Liver (tissue), 9 donors: ENCODE measurements around the gene HS3ST1. TPM values are rescaled to one million over a fixed set of nuclear protein-coding genes. Genes with fewer than 3 reads are reported as not detected.

ENCODE experiments used
- DNase-seq: peaks from one replicate; pipeline ENCODE4 v3.0.0-alpha.2; 2017; ENCODE audit warnings: low spot score
- H3K27ac ChIP-seq, 2 donors: one replicate each; pipeline ENCODE4 v1.7.0; 2013; ENCODE audit warnings: inconsistent platforms in 2 of 2, low read length in 2 of 2, control low read depth in 1 of 2, low read depth in 1 of 2, mild to moderate bottlenecking in 1 of 2
- H3K27me3 ChIP-seq, 4 donors: one replicate each; pipeline versions ENCODE4 v1.6.1 to v1.7.0; 2013; ENCODE audit warnings: low read length in 3 of 4, inconsistent platforms in 1 of 4, mild to moderate bottlenecking in 1 of 4, moderate library complexity in 1 of 4; ENCODE audit not compliant: control insufficient read depth in 4 of 4, insufficient read depth in 4 of 4
- H3K36me3 ChIP-seq, 4 donors: one replicate each; pipeline versions ENCODE4 v1.6.1 to v1.7.0; 2013; ENCODE audit warnings: low read length in 3 of 4, mild to moderate bottlenecking in 3 of 4, low read depth in 1 of 4, moderate library complexity in 1 of 4; ENCODE audit not compliant: control insufficient read depth in 4 of 4, insufficient read depth in 3 of 4
- H3K4me1 ChIP-seq, 4 donors: one replicate each; pipeline versions ENCODE4 v1.6.1 to v1.7.0; 2013; ENCODE audit warnings: low read length in 3 of 4, mild to moderate bottlenecking in 3 of 4, moderate library complexity in 1 of 4; ENCODE audit not compliant: control insufficient read depth in 4 of 4, insufficient read depth in 4 of 4
- H3K4me3 ChIP-seq, 3 donors: one replicate each; pipeline versions ENCODE4 v1.6.1 to v1.7.0; 2013; ENCODE audit warnings: low read length in 3 of 3, control low read depth in 1 of 3, low read depth in 1 of 3, mild to moderate bottlenecking in 1 of 3
- H3K9ac ChIP-seq, 2 donors: one replicate each; pipeline ENCODE4 v1.7.0; 2013; ENCODE audit warnings: low read length in 2 of 2, mild to moderate bottlenecking in 2 of 2, moderate library complexity in 2 of 2, control low read depth in 1 of 2, low read depth in 1 of 2
- H3K9me3 ChIP-seq, 4 donors: one replicate each; pipeline versions ENCODE4 v1.6.1 to v1.7.0; 2013; ENCODE audit warnings: low read length in 3 of 4; ENCODE audit not compliant: control insufficient read depth in 4 of 4
- ATF3 ChIP-seq: IDR thresholded peaks from 2 replicates; pipeline ENCODE4 v1.6.1; 2016; ENCODE audit warnings: antibody characterized with exemption
- CTCF ChIP-seq: fragments of 150-350 bp; IDR thresholded peaks from 2 replicates; pipeline ENCODE4 v1.5.1; 2017; ENCODE audit warnings: improper control_type of control experiment, low read depth, low read length; ENCODE audit not compliant: missing input control
- EGR1 ChIP-seq, 2 donors: IDR thresholded peaks; 2 replicates each; pipeline ENCODE4 v1.6.1; 2016 to 2018; ENCODE audit warnings: antibody characterized with exemption in 2 of 2, low read depth in 2 of 2
- FOXA1 ChIP-seq: IDR thresholded peaks from 2 replicates; pipeline ENCODE4 v1.6.1; 2016; ENCODE audit warnings: antibody characterized with exemption
- FOXA2 ChIP-seq: IDR thresholded peaks from 2 replicates; pipeline ENCODE4 v1.6.1; 2016; ENCODE audit warnings: antibody characterized with exemption
- GABPA ChIP-seq, 2 donors: IDR thresholded peaks in 1 of 2; conservative IDR thresholded peaks in 1 of 2; 2 replicates each; pipeline ENCODE4 v1.6.1; 2016; ENCODE audit warnings: antibody characterized with exemption in 2 of 2, mild to moderate bottlenecking in 1 of 2, moderate library complexity in 1 of 2
- HNF4A ChIP-seq, 2 donors: conservative IDR thresholded peaks; 2 replicates each; pipeline ENCODE4 v1.6.1; 2016; ENCODE audit warnings: antibody characterized with exemption in 2 of 2, mild to moderate bottlenecking in 2 of 2
- HNF4G ChIP-seq: IDR thresholded peaks from 2 replicates; pipeline ENCODE4 v1.6.1; 2016; ENCODE audit warnings: antibody characterized with exemption
- JUND ChIP-seq, 2 donors: IDR thresholded peaks; 2 replicates each; pipeline ENCODE4 v1.6.1; 2016; ENCODE audit warnings: antibody characterized with exemption in 2 of 2
- MAX ChIP-seq: IDR thresholded peaks from 2 replicates; pipeline ENCODE4 v1.6.1; 2016; ENCODE audit warnings: antibody characterized with exemption
- NR2F2 ChIP-seq: IDR thresholded peaks from 2 replicates; pipeline ENCODE4 v1.6.1; 2016; ENCODE audit warnings: antibody characterized with exemption
- REST ChIP-seq: IDR thresholded peaks from 2 replicates; pipeline ENCODE4 v1.6.1; 2016; ENCODE audit warnings: antibody characterized with exemption, mild to moderate bottlenecking
- RXRA ChIP-seq, 2 donors: IDR thresholded peaks; 2 replicates each; pipeline ENCODE4 v1.6.1; 2017 to 2018; ENCODE audit warnings: antibody characterized with exemption in 2 of 2, mild to moderate bottlenecking in 1 of 2
- SP1 ChIP-seq: IDR thresholded peaks from 2 replicates; pipeline ENCODE4 v1.6.1; 2018; ENCODE audit warnings: antibody characterized with exemption, mild to moderate bottlenecking
- TAF1 ChIP-seq: conservative IDR thresholded peaks from 2 replicates; pipeline ENCODE4 v1.6.1; 2016; ENCODE audit warnings: antibody characterized with exemption, mild to moderate bottlenecking
- YY1 ChIP-seq: IDR thresholded peaks from 2 replicates; pipeline ENCODE4 v1.6.1; 2016; ENCODE audit warnings: antibody characterized with exemption, mild to moderate bottlenecking
- ZBTB33 ChIP-seq: IDR thresholded peaks from 2 replicates; pipeline ENCODE4 v1.6.1; 2016; ENCODE audit warnings: antibody characterized with exemption
- WGBS: extraction: QIAGEN DNeasy Blood & Tissue Kit; methylation state at CpG from one replicate; pipeline ENCODE4 v1.1.7; 2013; 5-methylcytosine and 5-hydroxymethylcytosine counted together
- polyA plus RNA-seq, 2 donors: library from polyadenylated mRNA; stranded (reverse) in 1 of 2; unstranded in 1 of 2; fragments of 200-250 nt in 1 of 2; fragments of >200 nt in 1 of 2; fragmentation: Nextera tagmentation in 1 of 2; extraction: Ambion mirVana in 1 of 2; gene quantifications; one replicate each; pipeline versions ENCODE4 v1.2.1 to v1.2.3, GENCODE V29; 2013 to 2015
- total RNA-seq, 2 donors: library from RNA; depleted of rRNA; stranded (reverse); fragments of >200 nt; gene quantifications; one replicate each; pipeline ENCODE4 v1.2.3, GENCODE V29; 2014
- donor health status: healthy.
- donor health status: healthy.
- donor health status: healthy.
- donor health status: healthy.
- donor health status: healthy.

Gene HS3ST1
- total and polyA plus RNA-seq, 4 donors, result 0.25 to 0.75 (median 0.30) TPM

GRCh38 chr4:11438647-11439046 is 10.0 kb upstream of the HS3ST1 start (continued):
- TF ChIP-seq EGR1 (IDR thresholded peaks at IDR 0.05; ENCODE audit: low read depth in 2 of 2), result no peak

- Histone ChIP-seq H3K27ac (no peak overlapping the region), H3K9me3 (no peaks in the 10 kb centered on the region), H3K36me3 (no peaks in the 10 kb centered on the region), H3K4me1 (no peaks in the 10 kb centered on the region), H3K4me3 (no peak overlapping the region), H3K9ac (no peak overlapping the region), H3K27me3 (peaks cover 0 to 3% (median 0%) of the 10 kb centered on the region in 4 donors)
- no peak for TF ChIP-seq JUND (IDR thresholded peaks at IDR 0.05)
- TF ChIP-seq ATF3, result no peak
- TF ChIP-seq RXRA (IDR thresholded peaks at IDR 0.05), result no peak
- TF ChIP-seq HNF4G, result no peak
- TF ChIP-seq EGR1 (IDR thresholded peaks at IDR 0.05; ENCODE audit: low read depth in 2 of 2), result no peak
- TF ChIP-seq NR2F2, result no peak
- no peak for TF ChIP-seq TAF1
- TF ChIP-seq GABPA (IDR thresholded peaks at IDR 0.05 in 1 of 2, conservative IDR thresholded peaks at IDR 0.05 in 1 of 2), result no peak
- TF ChIP-seq MAX, result no peak
- no peak for TF ChIP-seq HNF4A (conservative IDR thresholded peaks at IDR 0.05)
- no peak for TF ChIP-seq REST
- no peak for TF ChIP-seq FOXA1
- TF ChIP-seq SP1, result no peak
- 70% methylated on average over 5 of the region's 5 CpGs for WGBS
- no peak for DNase-seq
Observed at GRCh38 chr4:11436673-11437072, 8.0 kb upstream of the HS3ST1 start.

GRCh38 chr4:11436084-11436483 is 7.4 kb upstream of the HS3ST1 start:
- Histone ChIP-seq H3K27me3 (peaks cover 0 to 3% (median 0%) of the 10 kb centered on the region in 4 donors), H3K4me1 (no peaks in the 10 kb centered on the region), H3K9ac (no peak overlapping the region), H3K27ac (no peak overlapping the region), H3K36me3 (no peaks in the 10 kb centered on the region), H3K9me3 (no peaks in the 10 kb centered on the region), H3K4me3 (no peak overlapping the region)
- WGBS, result 78% methylated on average over 2 of the region's 2 CpGs
- no peak for DNase-seq
- TF ChIP-seq JUND (IDR thresholded peaks at IDR 0.05) (no peak), MAX (no peak), ATF3 (no peak), REST (no peak), HNF4A (conservative IDR thresholded peaks at IDR 0.05) (no peak), EGR1 (IDR thresholded peaks at IDR 0.05; ENCODE audit: low read depth in 2 of 2) (no peak), GABPA (IDR thresholded peaks at IDR 0.05 in 1 of 2, conservative IDR thresholded peaks at IDR 0.05 in 1 of 2) (no peak), HNF4G (no peak), TAF1 (no peak), RXRA (IDR thresholded peaks at IDR 0.05) (no peak), FOXA1 (no peak), SP1 (no peak), ZBTB33 (no peak), CTCF (no peak), FOXA2 (no peak), YY1 (no peak)
